HEK293T (cell line): ENCODE results near the gene LRMDA.

Experiments
- BHLHE40 ChIP-seq: fragments of 450-650 bp; IDR thresholded peaks from 2 replicates; pipeline ENCODE4 v1.6.1; 2016; ENCODE audit warnings: mild to moderate bottlenecking, moderate library complexity, borderline replicate concordance
- CTBP1 ChIP-seq: fragments of 450-650 bp; IDR thresholded peaks from 2 replicates; pipeline ENCODE4 v1.6.1; 2016; ENCODE audit warnings: borderline replicate concordance
- FOXK2 ChIP-seq: fragments of 450-650 bp; IDR thresholded peaks from 2 replicates; pipeline ENCODE4 v1.6.1; 2016; ENCODE audit warnings: mild to moderate bottlenecking
- FOXM1 ChIP-seq: fragments of 450-650 bp; IDR thresholded peaks from 2 replicates; pipeline ENCODE4 v1.6.1; 2017; ENCODE audit warnings: mild to moderate bottlenecking, borderline replicate concordance
- PKNOX1 ChIP-seq: fragments of 450-650 bp; IDR thresholded peaks from 2 replicates; pipeline ENCODE4 v1.6.1; 2016
- SP1 ChIP-seq: fragments of 450-650 bp; IDR thresholded peaks from 2 replicates; pipeline ENCODE4 v1.6.1; 2017

GRCh38 chr10:75397496-75398199 lies 33.8 kb upstream of the LRMDA start:
- no peak for TF ChIP-seq SP1
- TF ChIP-seq BHLHE40: no peak
- TF ChIP-seq CTBP1: no peak
- TF ChIP-seq FOXK2: no peak
- no peak for TF ChIP-seq FOXM1
- no peak for TF ChIP-seq PKNOX1
